Right lobe of liver (tissue), 6 donors: ENCODE results near the gene TRANK1. TPM values are rescaled to one million over a fixed set of nuclear protein-coding genes. Genes with fewer than 3 reads are reported as not detected.
"Not testable (repeated sequence)": the region's sequence is repeated elsewhere in the genome, so short reads cannot be mapped to it uniquely, and the experiment has no call there.

Experiments used
- ATAC-seq, 4 donors: fragments of 200-7000 bp; cut with Tn5 transposase; one replicate each; pipeline ENCODE4 v1.9.1; 2020; ENCODE audit warnings: mild to moderate bottlenecking in 4 of 4, moderate library complexity in 4 of 4
- DNase-seq, 3 donors: peaks; one replicate each; pipeline ENCODE4 v3.0.0-alpha.2; 2020
- H3K27ac ChIP-seq, 3 donors: fragments of 200-600 bp; one replicate each; pipeline ENCODE4 v1.8.0; 2022
- H3K27me3 ChIP-seq, 2 donors: fragments of 200-600 bp; one replicate each; pipeline ENCODE4 v1.8.0; 2022
- H3K36me3 ChIP-seq, 4 donors: fragments of 200-600 bp; sonication (generic) in 1 of 4; one replicate each; pipeline versions ENCODE4 v1.5.1 to v1.8.0; 2017 to 2022; ENCODE audit warnings: control low read depth in 1 of 4
- H3K4me1 ChIP-seq, 4 donors: fragments of 200-600 bp; sonication (generic) in 1 of 4; one replicate each; pipeline versions ENCODE4 v1.5.1 to v1.8.0; 2017 to 2022; ENCODE audit warnings: control low read depth in 1 of 4
- H3K4me3 ChIP-seq, 3 donors: fragments of 200-600 bp; one replicate each; pipeline ENCODE4 v1.8.0; 2022
- H3K9me3 ChIP-seq, 4 donors: fragments of 200-600 bp; sonication (generic) in 1 of 4; one replicate each; pipeline versions ENCODE4 v1.5.1 to v1.8.0; 2017 to 2022; ENCODE audit warnings: control low read depth in 1 of 4
- POLR2A ChIP-seq: fragments of 450-650 bp; IDR thresholded peaks from one replicate; pipeline ENCODE4 v1.6.1; 2017; ENCODE audit warnings: antibody characterized with exemption, mild to moderate bottlenecking
- WGBS: methylation state at CpG from one replicate; pipeline ENCODE4 v1.1.6; 2018; ENCODE audit warnings: low coverage, low lambda C conversion rate; ENCODE audit not compliant: insufficient coverage; ENCODE audit errors: missing lambda C conversion rate; 5-methylcytosine and 5-hydroxymethylcytosine counted together
- intact Hi-C, 2 donors: fragments of 100-400 bp; cut with DNase I; formaldehyde crosslinking; loops; one replicate each; pipeline versions ENCODE4 v1.11.2 to v1.14.1; 2022
- total RNA-seq, 6 experiments: library from RNA; depleted of rRNA in 2 of 6; stranded (reverse); fragments of >200 nt in 2 of 6; fragmentation: NEBNext Ultra II Directional in 3 of 6; extraction: Animal tissue kit (Norgen Biotek cat#: 25700) in 3 of 6; gene quantifications; one replicate each; pipeline versions ENCODE4 v1.1.0 to v1.2.4, GENCODE V29; 2016 to 2023
- TF ChIP-seq, protein P1 (sequence below), 4 donors: fragments of 200-600 bp in 3 of 4; fragments of 450-650 bp in 1 of 4; IDR thresholded peaks; one replicate each; pipeline versions ENCODE4 v1.5.1 to v1.8.0; 2016 to 2022; ENCODE audit warnings: antibody characterized with exemption in 4 of 4, mild to moderate bottlenecking in 2 of 4
- donor health status: DM: no; HTN: yes; CAD: no.
- donor health status: DM: no; HTN: no; CAD: no.
- donor health status: DM: no; HTN: no; CAD: no.
- donor health status: DM: no; HTN: yes; CAD: no.
- donor health status: DM: no; HTN: yes; CAD: no.

The TRANK1 gene
- total RNA-seq, 6 experiments from 2014 or later = 8.8 to 33.9 (median 19.6) TPM

DNA sequence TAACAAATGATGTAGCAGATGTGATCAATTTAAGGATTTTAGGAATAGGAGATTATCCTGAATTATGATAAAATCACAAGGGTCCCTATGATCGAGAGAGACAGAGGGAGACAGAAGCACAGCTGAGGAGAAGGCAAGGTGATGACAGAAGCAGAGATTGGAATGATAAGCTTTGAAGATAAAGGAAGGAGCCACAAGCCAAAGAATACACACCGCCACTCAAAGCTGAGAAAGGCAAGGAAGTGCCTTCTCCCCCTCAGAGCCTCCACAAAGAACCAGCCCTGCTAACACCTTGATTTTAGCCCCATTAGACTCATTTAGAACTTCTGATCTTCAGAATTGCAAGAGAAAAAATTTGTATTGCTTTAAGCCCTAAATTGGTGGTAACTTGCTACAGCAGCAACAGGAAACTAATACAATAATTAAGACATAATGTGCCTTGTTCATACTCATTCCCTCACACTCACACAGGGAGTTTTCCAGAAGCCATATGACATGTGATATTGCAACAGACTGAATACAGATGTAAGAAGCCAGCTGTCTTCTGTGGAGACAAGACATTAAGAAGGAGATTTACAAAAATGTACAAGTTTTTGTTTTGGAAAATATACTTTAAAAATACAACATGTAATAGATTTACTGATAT lies 38.2 kb downstream of the TRANK1 start:
- ATAC-seq = no peak
- TF ChIP-seq POLR2A = no peak
- TF ChIP-seq, protein P1, sequence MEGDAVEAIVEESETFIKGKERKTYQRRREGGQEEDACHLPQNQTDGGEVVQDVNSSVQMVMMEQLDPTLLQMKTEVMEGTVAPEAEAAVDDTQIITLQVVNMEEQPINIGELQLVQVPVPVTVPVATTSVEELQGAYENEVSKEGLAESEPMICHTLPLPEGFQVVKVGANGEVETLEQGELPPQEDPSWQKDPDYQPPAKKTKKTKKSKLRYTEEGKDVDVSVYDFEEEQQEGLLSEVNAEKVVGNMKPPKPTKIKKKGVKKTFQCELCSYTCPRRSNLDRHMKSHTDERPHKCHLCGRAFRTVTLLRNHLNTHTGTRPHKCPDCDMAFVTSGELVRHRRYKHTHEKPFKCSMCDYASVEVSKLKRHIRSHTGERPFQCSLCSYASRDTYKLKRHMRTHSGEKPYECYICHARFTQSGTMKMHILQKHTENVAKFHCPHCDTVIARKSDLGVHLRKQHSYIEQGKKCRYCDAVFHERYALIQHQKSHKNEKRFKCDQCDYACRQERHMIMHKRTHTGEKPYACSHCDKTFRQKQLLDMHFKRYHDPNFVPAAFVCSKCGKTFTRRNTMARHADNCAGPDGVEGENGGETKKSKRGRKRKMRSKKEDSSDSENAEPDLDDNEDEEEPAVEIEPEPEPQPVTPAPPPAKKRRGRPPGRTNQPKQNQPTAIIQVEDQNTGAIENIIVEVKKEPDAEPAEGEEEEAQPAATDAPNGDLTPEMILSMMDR (IDR thresholded peaks at IDR 0.05) = no peak
- DNase-seq = peak in 1 of 3 donors; percentile 25
- Histone ChIP-seq H3K4me3 (no peak overlapping the region), H3K4me1 (peaks cover 0 to 11% (median 0%) of the 10 kb centered on the region in 4 donors), H3K9me3 (no peaks in the 10 kb centered on the region), H3K27ac (peak overlapping the region; percentile 87 to 94 (median 88)), H3K36me3 (peaks cover 0 to 14% (median 5%) of the 10 kb centered on the region in 4 donors), H3K27me3 (no peaks in the 10 kb centered on the region)
- WGBS = 85% methylated on average over 2 of the region's 2 CpGs
- intact Hi-C loops = no loop called here

DNA sequence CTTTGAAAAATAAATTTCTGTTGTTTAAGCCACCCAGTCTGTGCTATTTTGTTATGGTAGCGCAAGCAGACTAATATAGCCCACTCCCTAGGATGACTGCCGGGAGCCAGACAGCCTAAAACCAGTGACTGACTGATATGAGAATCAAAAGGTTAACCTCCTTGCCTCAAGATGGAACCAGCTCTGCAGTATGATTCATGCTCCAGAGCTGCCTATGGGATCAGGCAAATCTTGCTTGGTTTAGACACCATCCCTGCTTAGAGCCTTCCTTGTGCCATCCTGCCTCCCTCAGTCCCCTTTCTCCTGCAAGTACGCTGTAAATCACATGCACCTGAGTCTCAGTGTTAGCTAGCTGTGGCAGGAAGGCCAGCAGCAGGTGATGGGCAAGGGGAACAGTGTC lies 39.3 kb downstream of the TRANK1 start:
- Histone ChIP-seq H3K4me3 (no peak overlapping the region), H3K9me3 (no peaks in the 10 kb centered on the region), H3K36me3 (peaks cover 0 to 15% (median 7%) of the 10 kb centered on the region in 4 donors), H3K4me1 (peaks cover 0 to 11% (median 0%) of the 10 kb centered on the region in 4 donors), H3K27me3 (no peaks in the 10 kb centered on the region), H3K27ac (no peak overlapping the region)
- WGBS = 93% methylated on average over 2 of the region's 3 CpGs
- no peak for TF ChIP-seq POLR2A
- TF ChIP-seq, protein P1 (IDR thresholded peaks at IDR 0.05) = no peak
- intact Hi-C loops = no loop called here
- ATAC-seq (no peak), DNase-seq (peak in 1 of 3 donors; percentile 42)

DNA sequence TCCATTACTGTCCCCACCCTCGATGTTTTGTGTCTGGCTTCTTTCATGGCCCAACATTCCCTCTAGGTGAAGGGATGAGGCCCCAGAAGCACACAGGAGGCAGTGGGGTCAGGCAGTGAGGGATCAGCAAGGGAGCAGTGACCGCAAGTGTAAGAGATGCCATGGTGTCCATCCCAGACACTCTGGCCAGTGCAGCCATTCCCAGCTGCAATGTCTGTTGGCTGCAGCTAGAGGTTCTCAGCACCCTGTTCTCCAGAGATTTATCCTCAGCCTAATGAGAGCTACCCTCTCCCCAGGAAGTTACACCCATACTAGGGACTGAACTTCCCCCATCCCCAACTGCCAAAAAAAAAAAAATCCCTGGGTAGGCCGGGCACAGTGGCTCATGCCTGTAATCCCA lies 40.2 kb downstream of the TRANK1 start:
- peak in 1 of 3 donors; percentile 53 for DNase-seq
- Histone ChIP-seq H3K27me3 (no peaks in the 10 kb centered on the region), H3K4me3 (no peak overlapping the region), H3K27ac (no peak overlapping the region), H3K4me1 (peaks cover 0 to 11% (median 0%) of the 10 kb centered on the region in 4 donors), H3K36me3 (peaks cover 0 to 18% (median 7%) of the 10 kb centered on the region in 4 donors), H3K9me3 (no peaks in the 10 kb centered on the region)
- ATAC-seq = peak; percentile 71 to 87 (median 76)
- intact Hi-C loops = loop anchor here in 1 of 2 donors (5.0 kb wide), 1 partner anchor 58 kb away; no protein-coding TSS in a partner anchor
- WGBS = 64% methylated on average over 2 of the region's 3 CpGs
- TF ChIP-seq, protein P1 (IDR thresholded peaks at IDR 0.05) = peak; percentile 65 to 82 (median 70)
- TF ChIP-seq POLR2A = no peak

DNA sequence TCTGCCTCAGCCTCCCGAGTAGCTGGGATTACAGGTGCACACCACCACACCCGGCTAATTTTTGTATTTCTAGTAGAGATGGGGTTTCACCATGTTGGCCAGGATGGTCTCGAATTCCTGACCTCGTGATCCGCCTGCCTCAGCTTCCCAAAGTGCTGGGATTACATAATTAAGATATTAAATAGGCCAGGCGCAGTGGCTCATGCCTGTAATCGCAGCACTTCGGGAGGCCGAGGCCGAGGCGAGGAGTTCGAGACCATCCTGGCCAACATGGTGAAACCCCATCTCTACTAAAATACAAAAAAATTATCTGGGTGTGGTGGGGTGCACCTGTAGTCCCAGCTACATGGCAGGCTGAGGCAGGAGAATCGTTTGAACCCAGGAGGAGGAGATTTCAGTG lies 40.8 kb downstream of the TRANK1 start:
- ATAC-seq, H3K4me3 ChIP-seq, H3K9me3 ChIP-seq, H3K27ac ChIP-seq, H3K27me3 ChIP-seq: not testable (repeated sequence)
- H3K36me3 ChIP-seq = peaks cover 0 to 24% (median 10%) of the 10 kb centered on the region in 4 donors
- DNase-seq = peak in 1 of 3 donors; percentile 38
- intact Hi-C loops = loop anchor here in 1 of 2 donors (5.0 kb wide), 1 partner anchor 58 kb away; no protein-coding TSS in a partner anchor
- H3K4me1 ChIP-seq = peaks cover 0 to 11% (median 0%) of the 10 kb centered on the region in 4 donors
- 93% methylated on average over 12 of the region's 13 CpGs for WGBS
